ENCODE results near the gene FAM167B. TPM values are rescaled to one million over a fixed set of nuclear protein-coding genes. Genes with fewer than 3 reads are reported as not detected.

Gene FAM167B
- total RNA-seq, 4 donors from 2014 or later: 0.83 to 6.7 (median 4.7) TPM

DNA sequence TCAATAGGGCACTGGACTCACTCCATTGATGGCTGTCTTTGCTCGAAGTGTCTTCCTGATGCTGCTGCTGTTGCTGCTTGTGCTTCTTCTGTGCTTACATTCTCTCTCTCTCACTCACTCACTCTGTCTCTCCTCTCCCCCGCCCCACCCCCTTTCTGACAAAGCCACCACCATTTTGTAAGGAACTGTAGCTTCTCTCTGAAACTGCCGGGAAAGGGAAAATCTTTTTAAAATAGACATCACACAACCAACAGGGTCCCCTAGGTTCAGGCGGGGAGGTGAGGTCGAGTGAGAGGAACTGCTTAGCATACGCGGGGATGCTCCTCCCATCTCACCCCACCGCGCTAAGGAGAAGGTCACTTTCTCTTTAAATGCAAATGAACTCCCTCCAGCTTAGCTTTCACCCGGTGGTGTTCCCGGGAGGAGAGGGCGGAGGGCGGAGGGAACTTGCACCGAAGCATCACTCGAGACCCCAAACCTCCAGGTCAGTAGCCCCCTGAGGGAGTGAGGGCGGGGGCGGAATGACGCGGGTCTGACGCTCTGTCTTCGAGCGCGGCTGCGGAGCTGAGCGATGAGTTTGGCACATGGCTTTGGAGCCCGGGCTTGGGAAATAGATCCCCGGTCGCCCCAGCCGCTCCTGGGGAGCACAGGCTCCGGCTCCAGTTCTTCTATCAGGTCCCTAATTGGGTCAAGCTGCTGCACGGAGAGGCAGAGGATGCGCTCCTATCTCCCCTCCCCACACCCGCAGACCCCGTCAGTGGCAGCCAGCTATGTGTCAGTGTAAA, 46.6 kb upstream of the FAM167B start, which contains the start of gene CCDC28B:
CCDC28B (plus strand) TSS at position 370 of the 785 bp plus-strand sequence. CDS start 1,341 bp downstream, outside the sequence.
- no peak for DNase-seq (ENCODE audit: extremely low spot score)
- TF ChIP-seq POLR2A (IDR thresholded peaks at IDR 0.05; ENCODE audit: low read depth) (no peak), POLR2AphosphoS5 (IDR thresholded peaks at IDR 0.05) (peak; percentile 54 to 62)
- Histone ChIP-seq H3K4me3 (peak within 1 kb of the TSS; percentile 66 to 73 (median 68)), H3K27ac (replicated peaks in 1 of 4) (peak within 1 kb of the TSS; percentile 84 to 90 (median 88)), H3K9me3 (no peaks in the 10 kb centered on the region), H3K4me1 (peaks cover 36 to 47% (median 39%) of the 10 kb centered on the region in 4 donors), H3K27me3 (no peaks in the 10 kb centered on the region), H3K36me3 (peaks cover 16 to 31% (median 28%) of the 10 kb centered on the region in 4 donors)
- whole genome bisulfite sequencing: under 1% methylated on average over 10 of the region's 34 CpGs
- intact Hi-C loops (cut with DNase I): no loop called here

DNA sequence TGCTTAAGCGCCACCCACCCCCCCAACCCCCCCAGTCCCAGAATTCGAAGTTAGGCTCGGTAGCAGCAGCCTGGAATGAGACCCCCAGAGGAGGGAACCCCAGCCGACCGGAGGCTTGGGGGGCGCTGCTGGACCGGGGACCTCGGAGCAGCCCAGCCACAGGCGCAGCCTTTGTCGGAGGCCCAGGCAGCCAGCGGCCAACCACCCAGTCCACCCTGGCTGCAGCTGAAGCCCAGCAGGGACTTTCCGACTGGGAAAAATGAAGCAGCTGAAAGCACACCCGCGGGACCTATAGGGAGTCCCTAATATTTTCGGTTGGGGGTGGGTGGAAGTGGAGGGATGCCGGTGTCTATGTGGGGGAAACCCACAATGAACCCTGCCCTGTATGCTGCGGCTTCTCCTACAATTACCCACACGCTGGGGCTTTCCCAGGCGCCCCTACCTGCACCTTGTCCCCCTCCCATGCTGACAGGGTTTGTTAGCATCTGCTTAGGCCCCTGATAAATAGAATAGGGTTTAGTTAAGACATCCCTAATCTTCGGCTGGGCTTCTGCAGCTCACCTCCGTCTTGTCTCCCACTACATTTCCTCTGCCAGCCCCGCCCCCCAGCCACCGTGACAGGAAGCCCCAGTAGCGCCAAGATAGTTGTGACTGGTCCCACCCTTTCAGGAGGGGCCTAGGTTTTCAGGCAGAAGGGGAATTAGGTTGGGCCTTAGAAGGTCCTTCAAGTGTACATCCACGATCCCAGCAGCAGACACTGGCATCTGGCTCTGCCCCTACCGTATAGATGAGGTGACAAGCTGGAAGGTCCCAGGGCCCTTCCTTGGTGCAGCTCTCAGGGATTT, 45.8 kb upstream of the FAM167B start:
- 5% methylated on average over 21 of the region's 26 CpGs for WGBS
- no peak for TF ChIP-seq POLR2A (IDR thresholded peaks at IDR 0.05; ENCODE audit: low read depth)
- peak in 1 of 2 donors; percentile 17 for TF ChIP-seq POLR2AphosphoS5 (IDR thresholded peaks at IDR 0.05)
- peak; percentile 95 for DNase-seq (ENCODE audit: extremely low spot score)
- peaks cover 39 to 54% (median 44%) of the 10 kb centered on the region in 4 donors for H3K4me1 ChIP-seq
- H3K4me3 ChIP-seq: peak overlapping the region; percentile 66 to 73 (median 68)
- no peaks in the 10 kb centered on the region for H3K27me3 ChIP-seq
- H3K9me3 ChIP-seq: no peaks in the 10 kb centered on the region
- H3K27ac ChIP-seq (replicated peaks in 1 of 4): peak overlapping the region; percentile 84 to 90 (median 88)
- intact Hi-C loops (cut with DNase I): no loop called here
- H3K36me3 ChIP-seq: peaks cover 8 to 23% (median 19%) of the 10 kb centered on the region in 4 donors

DNA sequence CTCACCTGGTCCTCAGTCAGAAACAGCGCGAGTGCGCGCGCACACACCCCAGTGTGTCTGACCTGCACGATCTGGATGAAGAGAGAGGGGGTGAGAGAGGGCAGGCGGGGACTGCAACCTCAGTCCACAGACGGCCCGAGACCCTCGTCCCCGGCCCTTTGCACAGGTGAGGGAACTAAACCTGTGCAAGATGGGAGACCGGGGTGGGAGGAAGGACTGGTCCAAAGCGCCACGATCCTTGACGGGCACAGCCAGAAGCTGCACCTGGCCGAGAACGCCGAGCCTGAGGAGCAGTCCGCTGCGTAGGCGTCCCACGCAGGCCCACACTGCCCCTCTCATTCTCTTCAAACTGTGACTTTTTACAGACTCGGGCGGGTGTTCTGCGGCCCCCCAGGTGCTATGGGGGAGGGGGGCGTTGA, 42.1 kb upstream of the FAM167B start:
- no peaks in the 10 kb centered on the region for H3K9me3 ChIP-seq
- intact Hi-C loops (cut with DNase I): no loop called here
- 23% methylated on average over 17 of the region's 26 CpGs for WGBS

DNA sequence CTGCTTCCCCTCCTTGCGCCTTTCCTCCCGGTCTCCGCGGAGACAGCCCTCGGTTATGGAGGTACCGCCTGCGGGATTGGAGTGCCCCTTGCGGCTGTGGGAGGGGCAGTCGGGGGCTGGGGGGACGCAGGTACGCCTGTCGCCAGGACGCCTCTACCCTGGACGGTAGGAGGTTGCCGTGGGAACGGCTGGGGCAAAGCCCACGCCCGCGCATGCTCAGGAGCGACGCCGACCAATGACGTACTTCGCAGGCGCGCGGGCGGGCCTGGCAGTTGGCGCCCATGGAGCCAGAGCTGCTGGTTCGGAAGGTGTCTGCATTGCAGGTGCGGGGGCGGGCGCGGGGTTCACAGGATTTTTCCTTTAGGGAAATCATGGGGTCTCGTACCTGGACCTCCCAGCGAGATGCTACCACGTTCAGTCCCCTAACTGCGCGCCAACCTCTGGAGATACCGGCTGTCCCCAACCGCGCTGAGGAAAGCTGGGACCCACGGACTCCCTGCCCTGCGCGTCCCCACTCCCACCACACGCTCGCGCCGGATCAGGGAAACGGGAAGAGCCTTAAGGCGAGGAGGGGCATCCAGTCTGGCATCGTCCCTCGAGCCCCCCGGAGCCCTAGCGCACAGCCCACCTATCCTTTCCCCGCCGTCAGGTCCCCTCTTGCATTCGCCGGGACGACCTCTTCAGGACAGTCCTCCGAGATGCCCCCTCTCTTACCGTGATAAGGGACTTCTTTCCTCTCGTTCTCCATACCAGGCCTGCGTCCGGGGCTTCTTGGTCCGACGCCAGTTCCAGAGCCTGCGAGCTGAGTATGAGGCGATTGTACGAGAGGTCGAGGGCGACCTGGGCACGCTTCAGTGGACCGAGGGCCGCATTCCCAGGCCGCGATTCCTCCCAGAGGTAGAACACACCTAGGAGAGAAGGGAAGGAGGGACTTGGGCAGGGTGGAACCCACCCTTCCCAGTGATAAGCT, 41.3 kb upstream of the FAM167B start, which contains the start of gene IQCC:
IQCC (plus strand) TSS at position 271 of the 970 bp plus-strand sequence; CDS start at position 282, 11 bp downstream.
- H3K4me3 ChIP-seq: peak within 1 kb of the TSS; percentile 60 to 69 (median 66)
- 3% methylated on average over 26 of the region's 77 CpGs for WGBS
- H3K4me1 ChIP-seq: peaks cover 26 to 42% (median 38%) of the 10 kb centered on the region in 4 donors
- TF ChIP-seq POLR2AphosphoS5 (IDR thresholded peaks at IDR 0.05): peak; percentile 84 to 91
- TF ChIP-seq, protein P1, sequence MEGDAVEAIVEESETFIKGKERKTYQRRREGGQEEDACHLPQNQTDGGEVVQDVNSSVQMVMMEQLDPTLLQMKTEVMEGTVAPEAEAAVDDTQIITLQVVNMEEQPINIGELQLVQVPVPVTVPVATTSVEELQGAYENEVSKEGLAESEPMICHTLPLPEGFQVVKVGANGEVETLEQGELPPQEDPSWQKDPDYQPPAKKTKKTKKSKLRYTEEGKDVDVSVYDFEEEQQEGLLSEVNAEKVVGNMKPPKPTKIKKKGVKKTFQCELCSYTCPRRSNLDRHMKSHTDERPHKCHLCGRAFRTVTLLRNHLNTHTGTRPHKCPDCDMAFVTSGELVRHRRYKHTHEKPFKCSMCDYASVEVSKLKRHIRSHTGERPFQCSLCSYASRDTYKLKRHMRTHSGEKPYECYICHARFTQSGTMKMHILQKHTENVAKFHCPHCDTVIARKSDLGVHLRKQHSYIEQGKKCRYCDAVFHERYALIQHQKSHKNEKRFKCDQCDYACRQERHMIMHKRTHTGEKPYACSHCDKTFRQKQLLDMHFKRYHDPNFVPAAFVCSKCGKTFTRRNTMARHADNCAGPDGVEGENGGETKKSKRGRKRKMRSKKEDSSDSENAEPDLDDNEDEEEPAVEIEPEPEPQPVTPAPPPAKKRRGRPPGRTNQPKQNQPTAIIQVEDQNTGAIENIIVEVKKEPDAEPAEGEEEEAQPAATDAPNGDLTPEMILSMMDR (IDR thresholded peaks at IDR 0.05): no peak
- intact Hi-C loops (cut with DNase I): no loop called here
- peak; percentile 96 for DNase-seq (ENCODE audit: extremely low spot score)
- H3K36me3 ChIP-seq: no peaks in the 10 kb centered on the region
- H3K27me3 ChIP-seq: no peaks in the 10 kb centered on the region
- peak within 1 kb of the TSS; percentile 42 to 72 (median 57) for H3K27ac ChIP-seq (replicated peaks in 1 of 4)
- no peaks in the 10 kb centered on the region for H3K9me3 ChIP-seq

More for the DNA sequence above, 42.1 kb upstream of the FAM167B start:
- H3K4me1 ChIP-seq: peaks cover 28 to 45% (median 42%) of the 10 kb centered on the region in 4 donors
- no peak for DNase-seq (ENCODE audit: extremely low spot score)
- H3K27me3 ChIP-seq: no peaks in the 10 kb centered on the region
- H3K27ac ChIP-seq (replicated peaks in 1 of 4): peak overlapping the region; percentile 42 to 72 (median 57)
- no peaks in the 10 kb centered on the region for H3K36me3 ChIP-seq
- TF ChIP-seq EP300 (IDR thresholded peaks at IDR 0.05) (no peak), POLR2A (IDR thresholded peaks at IDR 0.05; ENCODE audit: low read depth) (no peak), POLR2AphosphoS5 (IDR thresholded peaks at IDR 0.05) (no peak)
- TF ChIP-seq, protein P1 (IDR thresholded peaks at IDR 0.05): no peak
- peak overlapping the region; percentile 60 to 69 (median 66) for H3K4me3 ChIP-seq

DNA sequence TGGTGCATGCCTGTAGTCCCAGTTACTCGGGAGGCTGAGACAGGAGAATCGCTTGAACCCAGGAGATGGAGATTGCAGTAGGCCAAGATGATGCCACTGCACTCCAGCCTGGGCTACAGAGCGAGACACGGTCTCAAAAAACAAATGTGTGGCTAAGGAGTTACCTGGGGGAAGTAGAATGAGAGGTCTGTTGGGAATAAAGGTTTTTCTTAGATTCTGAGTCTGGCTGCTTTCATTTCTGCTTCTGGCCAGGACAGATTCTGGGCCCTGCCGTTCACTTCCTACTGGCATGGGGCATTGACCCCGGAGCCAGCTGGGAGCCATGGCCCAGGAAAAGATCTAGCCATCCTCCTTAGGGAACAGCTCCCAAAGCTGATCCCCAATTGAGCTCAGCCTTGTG, 38.6 kb upstream of the FAM167B start:
- peaks cover 13 to 27% (median 23%) of the 10 kb centered on the region in 4 donors for H3K4me1 ChIP-seq
- H3K4me3 ChIP-seq: no peak overlapping the region
- no peaks in the 10 kb centered on the region for H3K9me3 ChIP-seq
- intact Hi-C loops (cut with DNase I): no loop called here
- no peak overlapping the region for H3K27ac ChIP-seq (replicated peaks in 1 of 4)
- TF ChIP-seq POLR2AphosphoS5 (IDR thresholded peaks at IDR 0.05) (no peak), EP300 (IDR thresholded peaks at IDR 0.05) (no peak), POLR2A (IDR thresholded peaks at IDR 0.05; ENCODE audit: low read depth) (no peak)
- TF ChIP-seq, protein P1 (IDR thresholded peaks at IDR 0.05): no peak
- no peaks in the 10 kb centered on the region for H3K27me3 ChIP-seq
- peaks cover 0 to 9% (median 0%) of the 10 kb centered on the region in 4 donors for H3K36me3 ChIP-seq
- DNase-seq (ENCODE audit: extremely low spot score): no peak
- WGBS: 89% methylated on average over 5 of the region's 6 CpGs
